Keratinocyte (primary cell): ENCODE measurements around the gene APBB3. TPM values are rescaled to one million over a fixed set of nuclear protein-coding genes. Genes with fewer than 3 reads are reported as not detected.

Experiments used
- DNase-seq: peaks from one replicate; pipeline ENCODE4 v3.0.0-alpha.2; 2011; ENCODE audit warnings: low read depth, missing footprints, low spot score
- FAIRE-seq: peaks from 2 replicates; lab custom pipeline; 2011; peaks lifted over from hg19 to GRCh38; lab: Jason Lieb, UNC
- H2AFZ ChIP-seq: 2 replicates; pipeline ENCODE4 v1.6.0; 2012; ENCODE audit warnings: low read length, control low read depth, inconsistent platforms; ENCODE audit not compliant: control insufficient read depth
- H3K27ac ChIP-seq: 2 replicates; pipeline ENCODE4 v1.5.1; 2011; ENCODE audit warnings: low read length; ENCODE audit not compliant: control insufficient read depth, insufficient read depth
- H3K27me3 ChIP-seq: 3 replicates; pipeline ENCODE4 v1.6.0; 2011; ENCODE audit warnings: low read length; ENCODE audit not compliant: control insufficient read depth, insufficient read depth; ENCODE audit errors: extremely low read depth
- H3K36me3 ChIP-seq, 2 experiments: 2 replicates in 1 of 2; 3 replicates in 1 of 2; pipeline ENCODE4 v1.5.1; 2011; ENCODE audit warnings: low read length in 2 of 2, mild to moderate bottlenecking in 1 of 2; ENCODE audit not compliant: control insufficient read depth in 2 of 2, insufficient read depth in 2 of 2; ENCODE audit errors: extremely low read depth in 1 of 2
- H3K4me1 ChIP-seq: 3 replicates; pipeline ENCODE4 v1.5.1; 2011; ENCODE audit warnings: low read length; ENCODE audit not compliant: control insufficient read depth, insufficient read depth; ENCODE audit errors: extremely low read depth
- H3K4me2 ChIP-seq: 3 replicates; pipeline ENCODE4 v1.6.0; 2011; ENCODE audit warnings: low read depth, low read length; ENCODE audit not compliant: control insufficient read depth, insufficient read depth; ENCODE audit errors: extremely low read depth
- H3K4me3 ChIP-seq, 3 experiments: fragments of 200-600 bp in 1 of 3; sonication (generic) in 1 of 3; 2 replicates in 2 of 3; 3 replicates in 1 of 3; pipeline ENCODE4 v1.5.1; 2011 to 2016; ENCODE audit warnings: low read length in 3 of 3, mild to moderate bottlenecking in 3 of 3, control low read depth in 2 of 3, inconsistent platforms in 1 of 3, low read depth in 1 of 3, mixed read lengths in 1 of 3, mixed run types in 1 of 3, moderate library complexity in 1 of 3; ENCODE audit not compliant: control insufficient read depth in 2 of 3, insufficient read depth in 2 of 3; ENCODE audit errors: extremely low read depth in 1 of 3
- H3K79me2 ChIP-seq: 2 replicates; pipeline ENCODE4 v1.6.0; 2012; ENCODE audit warnings: low read length; ENCODE audit not compliant: control insufficient read depth, insufficient read depth
- H3K9ac ChIP-seq: 3 replicates; pipeline ENCODE4 v1.6.0; 2011; ENCODE audit warnings: low read length; ENCODE audit not compliant: control insufficient read depth, insufficient read depth; ENCODE audit errors: extremely low read depth
- H3K9me1 ChIP-seq: 3 replicates; pipeline ENCODE4 v1.6.0; 2011; ENCODE audit warnings: low read length; ENCODE audit not compliant: control insufficient read depth, insufficient read depth; ENCODE audit errors: extremely low read depth
- H3K9me3 ChIP-seq: 2 replicates; pipeline ENCODE4 v1.5.1; 2012; ENCODE audit warnings: low read depth, low read length; ENCODE audit not compliant: control insufficient read depth
- H4K20me1 ChIP-seq: 3 replicates; pipeline ENCODE4 v1.6.0; 2011; ENCODE audit warnings: low read length; ENCODE audit not compliant: control insufficient read depth, insufficient read depth; ENCODE audit errors: extremely low read depth
- CTCF ChIP-seq, 3 experiments: IDR thresholded peaks in 1 of 3; conservative IDR thresholded peaks in 1 of 3; optimal IDR thresholded peaks in 1 of 3; 2 replicates in 2 of 3; 3 replicates in 1 of 3; pipeline versions ENCODE3 to v1.5.1; 2011; ENCODE audit warnings: low read length in 3 of 3, mild to moderate bottlenecking in 3 of 3, moderate library complexity in 2 of 3, control low read depth in 1 of 3, inconsistent platforms in 1 of 3; ENCODE audit not compliant: insufficient read depth in 2 of 3; ENCODE audit errors: extremely low read depth in 1 of 3
- EZH2 ChIP-seq: IDR thresholded peaks from one replicate; pipeline ENCODE4 v1.6.1; 2012; ENCODE audit warnings: inconsistent platforms, mild to moderate bottlenecking, low read length, moderate library complexity
- dilution Hi-C: fragments of 300-500 bp; cut with MboI; formaldehyde crosslinking; loops from one replicate; pipeline ENCODE4 v1.7.0; 2020; ENCODE audit warnings: low sequenced_read_pairs; ENCODE audit not compliant: extremely low pct_ligation_motif_present
- polyA plus RNA-seq, 5 experiments: library from polyadenylated mRNA; depleted of rRNA in 3 of 5; stranded (reverse) in 3 of 5; stranded (forward) in 1 of 5; unstranded in 1 of 5; fragments of >200 nt; gene quantifications; 1 replicate in 1 of 5; 2 replicates in 3 of 5; 3 replicates in 1 of 5; pipeline versions ENCODE4 v1.2.1 to v1.2.3, GENCODE V29; 2011 to 2012; ENCODE audit warnings: missing spikeins in 2 of 5, low read depth in 1 of 5, low replicate concordance in 1 of 5

The APBB3 gene
- polyA plus RNA-seq, 1 donor (not counting 4 experiments of a cell fraction or from before 2014, with no cell fraction given), result 7.1 TPM

- no peaks in the 10 kb centered on the region for H3K9me1 ChIP-seq
Observed at GRCh38 chr5:140609126-140609525, 44.7 kb upstream of the APBB3 start.

GRCh38 chr5:140608722-140609121 lies 44.3 kb upstream of the APBB3 start:
- H3K9me3 ChIP-seq, result no peaks in the 10 kb centered on the region
- H3K27me3 ChIP-seq, result no peaks in the 10 kb centered on the region
- H3K4me3 ChIP-seq, result no peak overlapping the region
- DNase-seq, result no peak
- H3K9me1 ChIP-seq, result no peaks in the 10 kb centered on the region
- no peak overlapping the region for H3K9ac ChIP-seq
- no peaks in the 10 kb centered on the region for H3K79me2 ChIP-seq
- H3K4me1 ChIP-seq, result peaks cover 8% of the 10 kb centered on the region
- TF ChIP-seq CTCF (optimal IDR thresholded peaks at IDR 0.05 in 1 of 3, IDR thresholded peaks at IDR 0.05 in 1 of 3, conservative IDR thresholded peaks at IDR 0.05 in 1 of 3; ENCODE audit: extremely low read depth in 1 of 3, insufficient read depth in 2 of 3, low read length in 3 of 3), result no peak
- no peak for TF ChIP-seq EZH2
- no peak overlapping the region for H2AFZ ChIP-seq
- H3K27ac ChIP-seq, result no peak overlapping the region
- no peaks in the 10 kb centered on the region for H4K20me1 ChIP-seq
- no peaks in the 10 kb centered on the region for H3K36me3 ChIP-seq
- H3K4me2 ChIP-seq, result no peak overlapping the region
- no peak for FAIRE-seq
- dilution Hi-C loops, result no loop called here

More at GRCh38 chr5:140609126-140609525, 44.7 kb upstream of the APBB3 start:
- H3K27ac ChIP-seq, result no peak overlapping the region
- no peak for DNase-seq
- FAIRE-seq, result peak; percentile 32
- no peaks in the 10 kb centered on the region for H3K36me3 ChIP-seq
- H2AFZ ChIP-seq, result peak overlapping the region; percentile 56
- peak overlapping the region; percentile 17 for H3K4me2 ChIP-seq
- no peaks in the 10 kb centered on the region for H3K79me2 ChIP-seq
- H3K9ac ChIP-seq, result no peak overlapping the region
- H3K27me3 ChIP-seq, result no peaks in the 10 kb centered on the region
- no peak for TF ChIP-seq EZH2
- no peak for TF ChIP-seq CTCF (optimal IDR thresholded peaks at IDR 0.05 in 1 of 3, IDR thresholded peaks at IDR 0.05 in 1 of 3, conservative IDR thresholded peaks at IDR 0.05 in 1 of 3; ENCODE audit: extremely low read depth in 1 of 3, insufficient read depth in 2 of 3, low read length in 3 of 3)
- dilution Hi-C loops, result no loop called here
- peaks cover 8% of the 10 kb centered on the region for H3K4me1 ChIP-seq
- no peaks in the 10 kb centered on the region for H3K9me3 ChIP-seq
- H4K20me1 ChIP-seq, result no peaks in the 10 kb centered on the region
- no peak overlapping the region for H3K4me3 ChIP-seq
